HEK293 (cell line): ENCODE data around the gene ARHGAP4.

Experiments used
- CTCF ChIA-PET: fragments of 350-600 bp; formaldehyde crosslinking; extraction: SDS; loops from one replicate; lab custom pipeline; 2021; ENCODE audit warnings: antibody characterized with exemption; lab: Yijun Ruan, JAX
- POLR2A ChIA-PET: fragments of 300-600 bp; formaldehyde crosslinking; extraction: SDS; loops from one replicate; lab custom pipeline; 2020; ENCODE audit warnings: antibody characterized with exemption, inconsistent platforms; lab: Yijun Ruan, JAX
- H3K27ac ChIP-seq: fragments of 200-500 bp; sonication (Bioruptor generic); 2 replicates; pipeline ENCODE4 v1.5.1; 2014; ENCODE audit warnings: low read depth, low read length, control low read depth, inconsistent platforms; ENCODE audit errors: extremely low read depth
- H3K36me3 ChIP-seq, 2 experiments: fragments of 200-500 bp in 1 of 2; sonication (Bioruptor generic) in 1 of 2; 1 replicate in 1 of 2; 2 replicates in 1 of 2; pipeline ENCODE4 v1.5.1; 2014 to 2017; ENCODE audit warnings: inconsistent platforms in 2 of 2, low read length in 2 of 2; ENCODE audit not compliant: control insufficient read depth in 2 of 2, insufficient read depth in 1 of 2
- H3K4me1 ChIP-seq: fragments of 200-500 bp; sonication (Bioruptor generic); 2 replicates; pipeline ENCODE4 v1.5.1; 2014; ENCODE audit warnings: mild to moderate bottlenecking, low read length, inconsistent platforms; ENCODE audit not compliant: control insufficient read depth, insufficient read depth
- H3K4me3 ChIP-seq: 2 replicates; pipeline ENCODE4 v1.5.1; 2011; ENCODE audit warnings: low read depth, mild to moderate bottlenecking, control low read depth, low read length, moderate library complexity
- H3K9me3 ChIP-seq: fragments of 200-500 bp; sonication (Bioruptor generic); 2 replicates; pipeline ENCODE4 v1.5.1; 2014; ENCODE audit warnings: low read depth, low read length, inconsistent platforms; ENCODE audit not compliant: control insufficient read depth, insufficient read depth
- ELK4 ChIP-seq: IDR thresholded peaks from 2 replicates; pipeline ENCODE4 v1.6.1; 2011; ENCODE audit warnings: mild to moderate bottlenecking, low read depth, low read length, borderline replicate concordance
- GFI1B ChIP-seq: fragments of 450-650 bp; formaldehyde crosslinking; IDR thresholded peaks from 2 replicates; pipeline ENCODE4 v1.5.1; 2016; ENCODE audit warnings: missing biosample characterization, missing genetic modification characterization
- GLIS2 ChIP-seq: fragments of 450-650 bp; formaldehyde crosslinking; IDR thresholded peaks from 2 replicates; pipeline ENCODE4 v1.5.1; 2016; ENCODE audit warnings: missing biosample characterization, missing genetic modification characterization
- HOXA7 ChIP-seq: sonication (generic); formaldehyde crosslinking; IDR thresholded peaks from 2 replicates; pipeline ENCODE4 v1.8.1; 2022; ENCODE audit warnings: missing genetic modification reagents, borderline replicate concordance
- IKZF3 ChIP-seq: fragments of 450-650 bp; IDR thresholded peaks from 2 replicates; pipeline ENCODE4 v1.5.0; 2018; ENCODE audit warnings: missing biosample characterization, mild to moderate bottlenecking, missing genetic modification characterization, moderate library complexity
- OVOL3 ChIP-seq: fragments of 450-650 bp; formaldehyde crosslinking; IDR thresholded peaks from 2 replicates; pipeline ENCODE4 v1.5.1; 2016; ENCODE audit warnings: missing biosample characterization, missing genetic modification characterization
- PBX3 ChIP-seq: sonication (generic); formaldehyde crosslinking; IDR thresholded peaks from 2 replicates; pipeline ENCODE4 v1.8.1; 2022; ENCODE audit warnings: mild to moderate bottlenecking, moderate library complexity, missing genetic modification reagents
- RBAK ChIP-seq: fragments of 450-650 bp; formaldehyde crosslinking; IDR thresholded peaks from 2 replicates; pipeline ENCODE4 v1.5.1; 2016; ENCODE audit warnings: missing biosample characterization, missing genetic modification characterization
- SALL2 ChIP-seq: fragments of 450-650 bp; formaldehyde crosslinking; IDR thresholded peaks from 2 replicates; pipeline ENCODE4 v1.5.0; 2017; ENCODE audit warnings: missing biosample characterization, mild to moderate bottlenecking, missing genetic modification characterization, borderline replicate concordance
- SCRT2 ChIP-seq: fragments of 450-650 bp; formaldehyde crosslinking; IDR thresholded peaks from 2 replicates; pipeline ENCODE4 v1.5.1; 2016; ENCODE audit warnings: missing biosample characterization, missing genetic modification characterization
- SP7 ChIP-seq: fragments of 450-650 bp; formaldehyde crosslinking; IDR thresholded peaks from 2 replicates; pipeline ENCODE4 v1.5.1; 2016; ENCODE audit warnings: missing biosample characterization, missing genetic modification characterization
- TCF7L2 ChIP-seq: IDR thresholded peaks from 2 replicates; pipeline ENCODE4 v1.6.1; 2011; ENCODE audit warnings: low read depth, mild to moderate bottlenecking, inconsistent platforms, low read length, moderate library complexity, borderline replicate concordance
- WT1 ChIP-seq: fragments of 450-650 bp; formaldehyde crosslinking; IDR thresholded peaks from 2 replicates; pipeline ENCODE4 v1.5.1; 2016; ENCODE audit warnings: missing biosample characterization, missing genetic modification characterization
- ZBTB1 ChIP-seq: fragments of 450-650 bp; formaldehyde crosslinking; IDR thresholded peaks from 2 replicates; pipeline ENCODE4 v1.5.1; 2016; ENCODE audit warnings: missing biosample characterization, missing genetic modification characterization
- ZBTB17 ChIP-seq: fragments of 450-650 bp; formaldehyde crosslinking; IDR thresholded peaks from 2 replicates; pipeline ENCODE4 v1.5.1; 2016; ENCODE audit warnings: missing biosample characterization, missing genetic modification characterization
- ZBTB26 ChIP-seq: fragments of 450-650 bp; formaldehyde crosslinking; optimal IDR thresholded peaks from 2 replicates; pipeline ENCODE3; 2016; ENCODE audit warnings: missing biosample characterization, mild to moderate bottlenecking, missing genetic modification characterization
- ZFP41 ChIP-seq: fragments of 450-650 bp; formaldehyde crosslinking; IDR thresholded peaks from 2 replicates; pipeline ENCODE4 v1.5.1; 2016; ENCODE audit warnings: missing biosample characterization, missing genetic modification characterization, borderline replicate concordance
- ZNF10 ChIP-seq: fragments of 450-650 bp; formaldehyde crosslinking; IDR thresholded peaks from 2 replicates; pipeline ENCODE4 v1.5.1; 2017; ENCODE audit warnings: missing biosample characterization, missing genetic modification characterization
- ZNF146 ChIP-seq: fragments of 450-650 bp; formaldehyde crosslinking; IDR thresholded peaks from 2 replicates; pipeline ENCODE4 v1.5.1; 2016; ENCODE audit warnings: missing biosample characterization, missing genetic modification characterization
- ZNF157 ChIP-seq: fragments of 450-650 bp; formaldehyde crosslinking; IDR thresholded peaks from 2 replicates; pipeline ENCODE4 v1.5.1; 2016; ENCODE audit warnings: missing biosample characterization, missing genetic modification characterization
- ZNF202 ChIP-seq: fragments of 450-650 bp; formaldehyde crosslinking; IDR thresholded peaks from 2 replicates; pipeline ENCODE4 v1.5.1; 2016; ENCODE audit warnings: missing biosample characterization, missing genetic modification characterization, borderline replicate concordance
- ZNF221 ChIP-seq: fragments of 450-650 bp; formaldehyde crosslinking; IDR thresholded peaks from 2 replicates; pipeline ENCODE4 v1.5.1; 2017; ENCODE audit warnings: missing biosample characterization, missing genetic modification characterization, borderline replicate concordance
- ZNF239 ChIP-seq: fragments of 450-650 bp; formaldehyde crosslinking; IDR thresholded peaks from 2 replicates; pipeline ENCODE4 v1.5.1; 2016; ENCODE audit warnings: missing biosample characterization, missing genetic modification characterization
- ZNF248 ChIP-seq: fragments of 450-650 bp; formaldehyde crosslinking; IDR thresholded peaks from 2 replicates; pipeline ENCODE4 v1.5.1; 2017; ENCODE audit warnings: missing biosample characterization, missing genetic modification characterization
- ZNF280C ChIP-seq: fragments of 450-650 bp; formaldehyde crosslinking; IDR thresholded peaks from 2 replicates; pipeline ENCODE4 v1.5.1; 2016; ENCODE audit warnings: missing biosample characterization, missing genetic modification characterization
- ZNF341 ChIP-seq: fragments of 450-650 bp; formaldehyde crosslinking; IDR thresholded peaks from 2 replicates; pipeline ENCODE4; 2016; ENCODE audit warnings: low read depth, missing biosample characterization, missing genetic modification characterization
- ZNF354C ChIP-seq: fragments of 450-650 bp; formaldehyde crosslinking; IDR thresholded peaks from 2 replicates; pipeline ENCODE4 v1.5.1; 2016; ENCODE audit warnings: missing biosample characterization, missing genetic modification characterization, low read depth, borderline replicate concordance
- ZNF391 ChIP-seq: fragments of 450-650 bp; formaldehyde crosslinking; IDR thresholded peaks from 2 replicates; pipeline ENCODE4 v1.5.1; 2016; ENCODE audit warnings: low read depth, missing biosample characterization, missing genetic modification characterization, borderline replicate concordance
- ZNF426 ChIP-seq: fragments of 450-650 bp; formaldehyde crosslinking; IDR thresholded peaks from 2 replicates; pipeline ENCODE4 v1.5.1; 2017; ENCODE audit warnings: missing biosample characterization, missing genetic modification characterization, mild to moderate bottlenecking, inconsistent platforms, moderate library complexity
- ZNF558 ChIP-seq: fragments of 450-650 bp; formaldehyde crosslinking; IDR thresholded peaks from 2 replicates; pipeline ENCODE4 v1.5.1; 2016; ENCODE audit warnings: missing biosample characterization, missing genetic modification characterization
- ZSCAN18 ChIP-seq: fragments of 450-650 bp; formaldehyde crosslinking; IDR thresholded peaks from 2 replicates; pipeline ENCODE4 v1.5.1; 2016; ENCODE audit warnings: missing biosample characterization, missing genetic modification characterization
- ZSCAN23 ChIP-seq: fragments of 450-650 bp; formaldehyde crosslinking; IDR thresholded peaks from 2 replicates; pipeline ENCODE4 v1.5.1; 2016; ENCODE audit warnings: missing biosample characterization, missing genetic modification characterization

ARHGAP4 gene

GRCh38 chrX:153937056-153937455 is 11.0 kb upstream of the ARHGAP4 start:
- Histone ChIP-seq H3K9me3 (no peaks in the 10 kb centered on the region), H3K4me1 (peaks cover 8% of the 10 kb centered on the region; the same call in 1 of the 2 replicates), H3K36me3 (peaks cover 15 to 20% of the 10 kb centered on the region in 2 experiments), H3K27ac (no peak overlapping the region), H3K4me3 (no peak overlapping the region)
- POLR2A ChIA-PET: interaction anchor here (1.6 kb wide), 1 partner anchor 9 kb away, joined by 9 read pairs; no protein-coding TSS in a partner anchor
- CTCF ChIA-PET: interaction anchor here (0.7 to 14.7 kb wide), 2 partner anchors 12 to 170 kb away, joined by 5 to 267 read pairs; partner anchors contain the start of gene RENBP
- TF ChIP-seq GLIS2 (tag by site-specific recombination): no peak
- 0 out of 2 replicates have a peak, but pooled peaks have one; percentile 58 for TF ChIP-seq OVOL3 (tag by site-specific recombination)
- 0 out of 2 replicates have a peak, but pooled peaks have one; percentile 15 for TF ChIP-seq ZNF157 (tag by site-specific recombination)
- TF ChIP-seq ZFP41 (tag by site-specific recombination): no peak
- TF ChIP-seq ZNF426 (tag by site-specific recombination): peak; percentile 99
- no peak for TF ChIP-seq SCRT2 (tag by site-specific recombination)
- TF ChIP-seq ELK4: no peak
- TF ChIP-seq SP7 (tag by site-specific recombination): no peak
- no peak for TF ChIP-seq ZNF391
- TF ChIP-seq ZBTB17 (tag by site-specific recombination): no peak
- TF ChIP-seq ZNF280C (tag by site-specific recombination): no peak
- 0 out of 2 replicates have a peak, but pooled peaks have one; percentile 45 for TF ChIP-seq ZSCAN23 (tag by site-specific recombination)
- peak; percentile 86; the same call in 1 of the 2 replicates for TF ChIP-seq ZNF202 (tag by site-specific recombination)
- TF ChIP-seq HOXA7 (CRISPR knock-in tag): no peak
- TF ChIP-seq ZBTB26 (tag by site-specific recombination): no peak
- TF ChIP-seq ZNF221 (tag by site-specific recombination): no peak
- TF ChIP-seq PBX3 (CRISPR knock-in tag): no peak
- TF ChIP-seq ZNF341 (tag by site-specific recombination): 0 out of 2 replicates have a peak, but pooled peaks have one; percentile 44
- TF ChIP-seq IKZF3 (tag by site-specific recombination): no peak
- no peak for TF ChIP-seq ZNF239
- TF ChIP-seq ZNF558 (tag by site-specific recombination): no peak; the same call in none of the 2 replicates
- no peak for TF ChIP-seq SALL2 (tag by site-specific recombination)
- TF ChIP-seq RBAK: 0 out of 2 replicates have a peak, but pooled peaks have one; percentile 32
- no peak; the same call in 1 of the 2 replicates for TF ChIP-seq ZNF146
- 0 out of 2 replicates have a peak, but pooled peaks have one; percentile 45 for TF ChIP-seq GFI1B (tag by site-specific recombination)
- TF ChIP-seq ZNF10 (tag by site-specific recombination): no peak; the same call in 1 of the 2 replicates
- TF ChIP-seq ZSCAN18 (tag by site-specific recombination): no peak
- peak; percentile 69; the same call in 1 of the 2 replicates for TF ChIP-seq ZBTB1 (tag by site-specific recombination)
- TF ChIP-seq ZNF354C (tag by site-specific recombination): peak; percentile 96; the same call in 1 of the 2 replicates
- no peak for TF ChIP-seq WT1 (tag by site-specific recombination)
- no peak for TF ChIP-seq ZNF248
- TF ChIP-seq TCF7L2: no peak
